ENCODE data around the gene CENPF.

The CENPF gene

DNA sequence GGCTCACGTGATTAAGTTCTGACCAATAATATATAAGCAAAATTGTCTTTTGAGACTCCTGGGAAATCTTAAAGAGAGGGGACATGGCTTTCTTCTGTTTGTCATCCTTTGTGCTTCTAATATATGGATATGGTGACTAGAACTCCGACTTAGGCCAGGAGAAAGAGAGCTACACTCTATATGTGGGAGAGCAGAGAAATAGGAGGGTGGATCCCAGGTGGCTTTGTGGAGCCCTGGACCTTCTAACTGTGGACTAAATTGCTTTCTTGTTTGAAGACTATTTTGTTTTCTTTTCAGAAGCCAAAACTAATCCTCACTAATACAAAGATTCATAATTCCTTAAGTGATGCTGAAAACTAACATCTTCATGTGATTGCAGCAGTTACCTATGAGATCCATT lies 75.0 kb downstream of the CENPF start:
- H4K8ac ChIP-seq (ENCODE audit: low read depth, low read length): no peak overlapping the region
- H3K23ac ChIP-seq (ENCODE audit: low read depth, low read length, poor library complexity): no peak overlapping the region
- H3K14ac ChIP-seq (ENCODE audit: low read length): no peak overlapping the region
- H2BK15ac ChIP-seq (ENCODE audit: low read length): no peak overlapping the region
- no peak overlapping the region for H2AFZ ChIP-seq (ENCODE audit: low read length)
- no peak overlapping the region for H2BK120ac ChIP-seq (ENCODE audit: low read depth, low read length)
- H3K18ac ChIP-seq (ENCODE audit: low read length): no peak overlapping the region
- no peaks in the 10 kb centered on the region for H3K79me1 ChIP-seq (ENCODE audit: low read depth, low read length)
- no peak for DNase-seq (ENCODE audit: low spot score)
- H2BK5ac ChIP-seq (ENCODE audit: low read length): no peak overlapping the region
- H3K4me2 ChIP-seq (ENCODE audit: insufficient read depth, low read length, poor library complexity, severe bottlenecking): no peak overlapping the region
- H2AK5ac ChIP-seq (ENCODE audit: low read depth, low read length): no peak overlapping the region
- no peak overlapping the region for H3K4me3 ChIP-seq (ENCODE audit: low read length in 2 of 2)
- no peaks in the 10 kb centered on the region for H3K4me1 ChIP-seq (ENCODE audit: control insufficient read depth in 2 of 2, insufficient read depth in 1 of 2, low read depth in 1 of 2, low read length in 2 of 2)
- WGBS, 2 donors (ENCODE audit: extremely low coverage in 2 of 2, insufficient read length in 2 of 2, insufficient replicate concordance in 1 of 2): no CpG with 5 or more reads among the region's 2 CpGs
- no peaks in the 10 kb centered on the region for H3K36me3 ChIP-seq (replicated peaks in 1 of 2; ENCODE audit: control insufficient read depth in 2 of 2, insufficient read depth in 2 of 2, low read length in 2 of 2)
- H3K27ac ChIP-seq (replicated peaks; ENCODE audit: low read length): no peak overlapping the region
- no peak overlapping the region for H2BK12ac ChIP-seq (ENCODE audit: low read length)
- peaks cover 1 to 5% of the 10 kb centered on the region in 2 donors for H3K9me3 ChIP-seq (replicated peaks in 1 of 2; ENCODE audit: control insufficient read depth in 2 of 2, insufficient read depth in 1 of 2, low read depth in 1 of 2, low read length in 2 of 2)
- H3K9ac ChIP-seq (ENCODE audit: low read depth, low read length, poor library complexity): no peak overlapping the region
- no peaks in the 10 kb centered on the region for H3K27me3 ChIP-seq (ENCODE audit: control insufficient read depth in 3 of 3, insufficient read depth in 3 of 3, low read depth in 1 of 3, low read length in 3 of 3)
- H3K4ac ChIP-seq (ENCODE audit: low read length): no peak overlapping the region
- no peak overlapping the region for H4K91ac ChIP-seq (ENCODE audit: low read depth, low read length, poor library complexity)

DNA sequence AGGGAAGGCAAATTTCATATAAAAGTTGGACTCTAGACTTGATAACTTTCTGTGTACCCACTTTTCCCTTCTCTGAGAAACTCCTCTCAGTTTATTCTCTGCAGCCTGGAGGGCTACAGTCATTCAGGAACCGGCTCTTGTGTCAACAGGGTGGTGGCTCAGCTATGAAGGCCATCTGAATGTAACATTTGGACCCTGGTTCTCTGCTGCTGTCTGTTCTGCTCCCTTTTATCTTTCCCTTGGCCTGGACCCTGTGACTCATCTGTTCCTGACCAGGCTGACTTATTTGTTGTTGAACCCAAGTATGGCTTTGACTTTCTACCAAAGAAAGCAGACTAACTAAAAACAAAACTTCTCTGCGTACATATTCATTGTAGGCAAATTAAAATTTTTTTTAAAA lies 75.4 kb downstream of the CENPF start:
- H3K9me3 ChIP-seq (replicated peaks in 1 of 2; ENCODE audit: control insufficient read depth in 2 of 2, insufficient read depth in 1 of 2, low read depth in 1 of 2, low read length in 2 of 2): peaks cover 1 to 5% of the 10 kb centered on the region in 2 donors
- H4K91ac ChIP-seq (ENCODE audit: low read depth, low read length, poor library complexity): no peak overlapping the region
- H3K36me3 ChIP-seq (replicated peaks in 1 of 2; ENCODE audit: control insufficient read depth in 2 of 2, insufficient read depth in 2 of 2, low read length in 2 of 2): no peaks in the 10 kb centered on the region
- H2BK5ac ChIP-seq (ENCODE audit: low read length): no peak overlapping the region
- H2BK12ac ChIP-seq (ENCODE audit: low read length): no peak overlapping the region
- no peak overlapping the region for H3K4ac ChIP-seq (ENCODE audit: low read length)
- no peak overlapping the region for H3K4me3 ChIP-seq (ENCODE audit: low read length in 2 of 2)
- H2BK15ac ChIP-seq (ENCODE audit: low read length): no peak overlapping the region
- H3K14ac ChIP-seq (ENCODE audit: low read length): no peak overlapping the region
- no peak for DNase-seq (ENCODE audit: low spot score)
- H2BK120ac ChIP-seq (ENCODE audit: low read depth, low read length): no peak overlapping the region
- no CpG with 5 or more reads among the region's 2 CpGs for WGBS, 2 donors (ENCODE audit: extremely low coverage in 2 of 2, insufficient read length in 2 of 2, insufficient replicate concordance in 1 of 2)
- H3K79me1 ChIP-seq (ENCODE audit: low read depth, low read length): no peaks in the 10 kb centered on the region
- H3K27me3 ChIP-seq (ENCODE audit: control insufficient read depth in 3 of 3, insufficient read depth in 3 of 3, low read depth in 1 of 3, low read length in 3 of 3): no peaks in the 10 kb centered on the region
- H3K18ac ChIP-seq (ENCODE audit: low read length): no peak overlapping the region
- H4K8ac ChIP-seq (ENCODE audit: low read depth, low read length): no peak overlapping the region
- no peak overlapping the region for H3K4me2 ChIP-seq (ENCODE audit: insufficient read depth, low read length, poor library complexity, severe bottlenecking)
- no peak overlapping the region for H2AK5ac ChIP-seq (ENCODE audit: low read depth, low read length)
- H3K23ac ChIP-seq (ENCODE audit: low read depth, low read length, poor library complexity): no peak overlapping the region
- no peak overlapping the region for H3K9ac ChIP-seq (ENCODE audit: low read depth, low read length, poor library complexity)
- no peak overlapping the region for H3K27ac ChIP-seq (replicated peaks; ENCODE audit: low read length)
- no peak overlapping the region for H2AFZ ChIP-seq (ENCODE audit: low read length)
- H3K4me1 ChIP-seq (ENCODE audit: control insufficient read depth in 2 of 2, insufficient read depth in 1 of 2, low read depth in 1 of 2, low read length in 2 of 2): peaks cover 0 to under 1% of the 10 kb centered on the region in 2 donors

DNA sequence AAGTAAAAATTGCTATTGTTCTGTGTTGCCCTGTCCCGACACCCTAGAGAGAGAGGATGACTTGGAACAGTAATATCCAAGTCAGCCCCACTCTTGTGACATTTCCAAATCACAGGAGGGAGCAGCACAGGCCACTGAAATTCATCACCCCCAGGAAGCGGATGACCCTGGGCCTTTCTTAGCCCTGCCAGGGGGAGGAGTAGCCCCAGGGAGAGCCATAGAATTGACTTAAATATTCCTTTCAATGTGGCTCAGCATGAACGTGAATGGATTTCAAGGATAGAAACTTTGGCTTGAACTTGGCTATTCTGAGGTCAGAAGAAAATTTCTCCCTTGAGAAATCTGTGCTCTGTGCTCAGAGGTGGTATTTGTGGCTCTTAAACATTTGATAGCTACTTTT lies 80.6 kb downstream of the CENPF start:
- no peak overlapping the region for H3K23ac ChIP-seq (ENCODE audit: low read depth, low read length, poor library complexity)
- H4K91ac ChIP-seq (ENCODE audit: low read depth, low read length, poor library complexity): no peak overlapping the region
- H3K79me1 ChIP-seq (ENCODE audit: low read depth, low read length): no peaks in the 10 kb centered on the region
- H3K18ac ChIP-seq (ENCODE audit: low read length): no peak overlapping the region
- no peak overlapping the region for H2AFZ ChIP-seq (ENCODE audit: low read length)
- H3K9ac ChIP-seq (ENCODE audit: low read depth, low read length, poor library complexity): no peak overlapping the region
- H3K4me3 ChIP-seq (ENCODE audit: low read length in 2 of 2): no peak overlapping the region
- H2BK12ac ChIP-seq (ENCODE audit: low read length): no peak overlapping the region
- no peak overlapping the region for H3K4me2 ChIP-seq (ENCODE audit: insufficient read depth, low read length, poor library complexity, severe bottlenecking)
- H2BK15ac ChIP-seq (ENCODE audit: low read length): no peak overlapping the region
- no peak overlapping the region for H2BK5ac ChIP-seq (ENCODE audit: low read length)
- H2AK5ac ChIP-seq (ENCODE audit: low read depth, low read length): no peak overlapping the region
- no peaks in the 10 kb centered on the region for H3K9me3 ChIP-seq (replicated peaks in 1 of 2; ENCODE audit: control insufficient read depth in 2 of 2, insufficient read depth in 1 of 2, low read depth in 1 of 2, low read length in 2 of 2)
- no peaks in the 10 kb centered on the region for H3K36me3 ChIP-seq (replicated peaks in 1 of 2; ENCODE audit: control insufficient read depth in 2 of 2, insufficient read depth in 2 of 2, low read length in 2 of 2)
- H3K14ac ChIP-seq (ENCODE audit: low read length): no peak overlapping the region
- no peak overlapping the region for H3K4ac ChIP-seq (ENCODE audit: low read length)
- no peak overlapping the region for H2BK120ac ChIP-seq (ENCODE audit: low read depth, low read length)
- no peak overlapping the region for H3K27ac ChIP-seq (replicated peaks; ENCODE audit: low read length)
- DNase-seq (ENCODE audit: low spot score): no peak
- no peak overlapping the region for H4K8ac ChIP-seq (ENCODE audit: low read depth, low read length)
- H3K4me1 ChIP-seq (ENCODE audit: control insufficient read depth in 2 of 2, insufficient read depth in 1 of 2, low read depth in 1 of 2, low read length in 2 of 2): peaks cover 0 to 6% of the 10 kb centered on the region in 2 donors
- no CpG with 5 or more reads among the region's 3 CpGs for WGBS, 2 donors (ENCODE audit: extremely low coverage in 2 of 2, insufficient read length in 2 of 2, insufficient replicate concordance in 1 of 2)
- H3K27me3 ChIP-seq (ENCODE audit: control insufficient read depth in 3 of 3, insufficient read depth in 3 of 3, low read depth in 1 of 3, low read length in 3 of 3): no peaks in the 10 kb centered on the region

DNA sequence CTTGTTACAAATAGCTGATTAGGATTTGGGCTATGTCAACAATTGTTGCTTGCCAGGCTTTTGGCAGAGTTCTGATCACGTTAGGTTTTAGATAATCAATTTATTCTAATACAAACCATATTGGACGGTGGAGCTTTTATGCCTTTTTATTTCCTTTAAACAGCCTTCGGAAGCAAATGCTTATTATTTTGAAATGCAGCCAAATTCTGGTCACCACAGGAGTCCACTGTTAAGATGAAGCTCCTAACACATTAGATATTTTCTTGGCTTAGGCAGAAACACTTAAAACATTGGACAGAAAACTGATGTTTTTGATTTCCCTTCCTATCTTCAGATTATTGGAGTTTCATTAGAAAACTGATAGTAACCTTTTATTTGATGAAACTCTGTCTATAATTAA lies 82.9 kb downstream of the CENPF start:
- Histone ChIP-seq H4K8ac (ENCODE audit: low read depth, low read length) (no peak overlapping the region), H3K14ac (ENCODE audit: low read length) (no peak overlapping the region), H2BK15ac (ENCODE audit: low read length) (no peak overlapping the region), H3K27ac (replicated peaks; ENCODE audit: low read length) (no peak overlapping the region), H2AFZ (ENCODE audit: low read length) (no peak overlapping the region), H3K9ac (ENCODE audit: low read depth, low read length, poor library complexity) (no peak overlapping the region), H3K9me3 (replicated peaks in 1 of 2; ENCODE audit: control insufficient read depth in 2 of 2, insufficient read depth in 1 of 2, low read depth in 1 of 2, low read length in 2 of 2) (no peaks in the 10 kb centered on the region), H3K4me2 (ENCODE audit: insufficient read depth, low read length, poor library complexity, severe bottlenecking) (no peak overlapping the region), H3K4me1 (ENCODE audit: control insufficient read depth in 2 of 2, insufficient read depth in 1 of 2, low read depth in 1 of 2, low read length in 2 of 2) (peaks cover 0 to 6% of the 10 kb centered on the region in 2 donors), H2BK120ac (ENCODE audit: low read depth, low read length) (no peak overlapping the region), H2BK5ac (ENCODE audit: low read length) (no peak overlapping the region), H3K79me1 (ENCODE audit: low read depth, low read length) (no peaks in the 10 kb centered on the region), H2AK5ac (ENCODE audit: low read depth, low read length) (no peak overlapping the region), H3K23ac (ENCODE audit: low read depth, low read length, poor library complexity) (no peak overlapping the region), H4K91ac (ENCODE audit: low read depth, low read length, poor library complexity) (no peak overlapping the region), H2BK12ac (ENCODE audit: low read length) (no peak overlapping the region), H3K4ac (ENCODE audit: low read length) (no peak overlapping the region), H3K18ac (ENCODE audit: low read length) (no peak overlapping the region), H3K36me3 (replicated peaks in 1 of 2; ENCODE audit: control insufficient read depth in 2 of 2, insufficient read depth in 2 of 2, low read length in 2 of 2) (no peaks in the 10 kb centered on the region), H3K4me3 (ENCODE audit: low read length in 2 of 2) (no peak overlapping the region), H3K27me3 (ENCODE audit: control insufficient read depth in 3 of 3, insufficient read depth in 3 of 3, low read depth in 1 of 3, low read length in 3 of 3) (no peaks in the 10 kb centered on the region)
- DNase-seq (ENCODE audit: low spot score): no peak
- WGBS, 2 donors (ENCODE audit: extremely low coverage in 2 of 2, insufficient read length in 2 of 2, insufficient replicate concordance in 1 of 2): no CpG with 5 or more reads among the region's 3 CpGs

Measured in neuronal stem cell (in vitro differentiated cells).